GM13976 (cell line): ENCODE measurements around the gene MAML1.
A peak's percentile ranks its signal among the peaks of the same experiment; 100 is the strongest.

Experiments
- DNase-seq: peaks from one replicate; pipeline ENCODE4 v3.0.0; 2012; ENCODE audit warnings: low spot score
- in situ Hi-C: fragments of 300-500 bp; cut with MboI; formaldehyde crosslinking; loops from one replicate; pipeline ENCODE4 v1.12.0; 2022; ENCODE audit warnings: low sequenced_read_pairs, mixed read lengths, inconsistent platforms; ENCODE audit not compliant: unreplicated experiment
- TF ChIP-seq, protein P1 (sequence below): IDR thresholded peaks from 2 replicates; pipeline ENCODE4 v1.5.1; 2012; ENCODE audit warnings: borderline replicate concordance, mild to moderate bottlenecking; ENCODE audit not compliant: insufficient read depth; ENCODE audit errors: extremely low read depth, missing control alignments, control extremely low read depth

MAML1 gene

DNA sequence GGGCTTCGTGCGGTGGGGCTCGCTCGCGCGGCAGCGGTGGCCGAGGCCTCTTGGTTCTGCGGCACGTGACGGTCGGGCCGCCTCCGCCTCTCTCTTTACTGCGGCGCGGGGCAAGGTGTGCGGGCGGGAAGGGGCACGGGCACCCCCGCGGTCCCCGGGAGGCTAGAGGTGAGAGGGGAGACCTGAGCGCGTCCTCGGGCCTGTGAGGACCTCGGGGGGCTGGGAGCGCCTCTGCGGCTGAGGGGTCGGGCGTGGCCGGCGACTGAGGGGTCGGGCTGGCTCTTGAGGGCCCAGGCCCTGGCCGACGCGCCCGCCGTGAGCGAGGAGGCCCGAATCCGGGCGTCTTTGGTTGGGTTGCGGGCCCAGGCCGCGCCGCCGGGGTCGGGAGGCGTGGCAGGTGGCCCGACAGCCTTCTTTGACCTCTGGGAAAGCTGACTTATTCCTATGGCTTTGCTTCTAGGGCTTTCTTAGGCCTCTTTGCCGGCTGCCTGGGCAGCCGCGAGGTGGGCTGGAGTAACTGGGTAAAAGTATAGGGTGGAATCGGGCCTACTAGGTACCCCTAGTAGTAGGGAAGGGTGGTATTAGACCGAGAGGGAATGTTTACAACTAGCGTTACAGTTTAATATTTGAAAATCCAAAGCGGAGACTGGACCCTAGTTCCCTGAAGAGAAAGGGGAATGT is 33.5 kb upstream of the MAML1 start, which contains the start of gene CANX:
Gene CANX, plus strand, starts transcription at position 33 of the 681 bp plus-strand sequence. CDS start 6,715 bp downstream, outside the sequence.
- TF ChIP-seq, protein P1, sequence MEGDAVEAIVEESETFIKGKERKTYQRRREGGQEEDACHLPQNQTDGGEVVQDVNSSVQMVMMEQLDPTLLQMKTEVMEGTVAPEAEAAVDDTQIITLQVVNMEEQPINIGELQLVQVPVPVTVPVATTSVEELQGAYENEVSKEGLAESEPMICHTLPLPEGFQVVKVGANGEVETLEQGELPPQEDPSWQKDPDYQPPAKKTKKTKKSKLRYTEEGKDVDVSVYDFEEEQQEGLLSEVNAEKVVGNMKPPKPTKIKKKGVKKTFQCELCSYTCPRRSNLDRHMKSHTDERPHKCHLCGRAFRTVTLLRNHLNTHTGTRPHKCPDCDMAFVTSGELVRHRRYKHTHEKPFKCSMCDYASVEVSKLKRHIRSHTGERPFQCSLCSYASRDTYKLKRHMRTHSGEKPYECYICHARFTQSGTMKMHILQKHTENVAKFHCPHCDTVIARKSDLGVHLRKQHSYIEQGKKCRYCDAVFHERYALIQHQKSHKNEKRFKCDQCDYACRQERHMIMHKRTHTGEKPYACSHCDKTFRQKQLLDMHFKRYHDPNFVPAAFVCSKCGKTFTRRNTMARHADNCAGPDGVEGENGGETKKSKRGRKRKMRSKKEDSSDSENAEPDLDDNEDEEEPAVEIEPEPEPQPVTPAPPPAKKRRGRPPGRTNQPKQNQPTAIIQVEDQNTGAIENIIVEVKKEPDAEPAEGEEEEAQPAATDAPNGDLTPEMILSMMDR: no peak
- in situ Hi-C loops: no loop called here
- no peak for DNase-seq

DNA sequence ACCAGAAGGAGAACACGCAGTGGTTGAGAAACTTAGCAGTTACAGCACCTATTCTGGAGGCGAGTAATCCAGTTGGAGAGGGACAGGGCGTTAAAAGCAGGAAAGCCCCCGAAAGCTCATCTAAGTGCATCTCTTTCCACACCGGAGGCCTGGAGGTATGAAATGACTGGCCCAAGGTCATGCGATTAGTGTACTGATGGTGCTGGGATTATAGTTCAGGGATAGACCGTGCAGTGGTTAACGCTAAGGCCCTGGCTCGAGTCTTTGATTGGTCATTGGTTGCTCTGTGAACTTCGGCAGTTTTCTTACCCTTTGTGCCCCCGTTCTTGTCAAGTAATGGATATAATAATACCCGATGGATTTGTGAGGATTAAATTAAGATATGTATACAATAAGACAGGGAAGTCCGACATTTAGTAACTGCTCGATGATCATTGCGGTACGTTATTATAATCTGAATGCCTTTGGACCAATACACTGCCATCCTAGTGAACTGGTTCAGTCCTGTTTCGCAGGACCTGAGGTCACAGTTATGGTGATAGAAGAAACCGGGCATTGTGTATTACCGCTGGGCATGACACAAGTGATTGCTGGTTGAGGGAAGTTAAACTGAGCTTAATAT is 32.9 kb upstream of the MAML1 start:
- TF ChIP-seq, protein P1: no peak
- in situ Hi-C loops: no loop called here
- peak; percentile 51 for DNase-seq

DNA sequence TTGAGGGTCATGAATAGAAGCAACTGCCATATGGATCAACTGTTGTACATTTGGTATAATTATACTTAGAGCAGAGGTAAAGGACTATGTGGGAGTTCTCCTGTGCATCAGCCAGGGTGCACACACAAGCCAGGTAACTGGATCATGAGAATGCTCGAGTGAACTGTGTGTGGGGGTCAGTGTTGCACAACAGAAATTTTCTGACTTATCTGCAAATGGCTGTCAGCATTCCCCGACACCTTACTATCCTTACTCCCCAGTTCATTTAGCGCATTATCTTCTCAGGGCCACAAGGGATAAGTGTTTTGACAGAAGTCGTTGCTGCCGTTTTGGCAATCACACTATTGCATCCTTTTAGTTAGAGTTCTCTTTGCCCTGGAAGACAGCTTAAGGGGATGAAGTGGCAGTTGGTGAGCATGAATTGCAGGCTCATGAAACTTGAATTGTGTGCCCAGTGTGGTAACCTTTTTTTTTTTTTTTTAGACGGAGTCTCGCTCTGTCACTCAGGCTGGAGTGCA is 32.2 kb upstream of the MAML1 start:
- no peak for DNase-seq
- in situ Hi-C loops: no loop called here
- TF ChIP-seq, protein P1: no peak

DNA sequence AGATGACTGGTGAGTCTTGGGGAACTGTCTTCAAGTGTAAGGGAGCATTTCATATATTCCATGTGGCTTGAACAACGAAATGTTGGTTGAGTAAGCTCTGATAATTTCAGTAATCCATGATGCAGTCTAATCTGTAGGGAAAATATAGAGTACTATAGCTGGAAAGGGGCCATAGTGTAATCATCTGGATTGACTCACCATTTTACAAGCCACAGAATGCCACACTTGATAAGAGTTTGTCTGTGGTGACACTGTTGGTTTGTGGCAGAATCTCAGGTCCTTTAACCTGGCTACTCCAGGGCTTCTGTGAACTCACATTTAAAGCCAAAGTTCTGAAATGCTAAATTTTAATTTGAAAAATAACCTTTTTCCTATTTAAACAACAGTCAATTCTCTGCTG is 16.3 kb upstream of the MAML1 start:
- TF ChIP-seq, protein P1: no peak
- in situ Hi-C loops: no loop called here
- no peak for DNase-seq

DNA sequence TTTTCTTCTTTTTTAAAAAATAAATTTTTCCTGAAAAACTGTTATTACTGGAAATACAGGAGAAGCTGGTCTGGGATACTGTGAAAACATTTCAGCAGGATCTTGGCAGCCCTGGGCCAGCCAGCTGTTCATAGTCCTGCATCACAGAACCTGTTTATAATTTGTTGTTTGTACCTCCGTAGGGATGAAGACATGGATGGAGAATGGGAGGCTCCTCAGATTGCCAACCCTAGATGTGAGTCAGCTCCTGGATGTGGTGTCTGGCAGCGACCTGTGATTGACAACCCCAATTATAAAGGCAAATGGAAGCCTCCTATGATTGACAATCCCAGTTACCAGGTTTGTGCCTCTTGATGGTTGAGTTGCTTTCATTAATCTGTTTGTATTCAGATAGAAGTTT is 12.4 kb upstream of the MAML1 start:
- in situ Hi-C loops: no loop called here
- no peak for DNase-seq
- TF ChIP-seq, protein P1: no peak

DNA sequence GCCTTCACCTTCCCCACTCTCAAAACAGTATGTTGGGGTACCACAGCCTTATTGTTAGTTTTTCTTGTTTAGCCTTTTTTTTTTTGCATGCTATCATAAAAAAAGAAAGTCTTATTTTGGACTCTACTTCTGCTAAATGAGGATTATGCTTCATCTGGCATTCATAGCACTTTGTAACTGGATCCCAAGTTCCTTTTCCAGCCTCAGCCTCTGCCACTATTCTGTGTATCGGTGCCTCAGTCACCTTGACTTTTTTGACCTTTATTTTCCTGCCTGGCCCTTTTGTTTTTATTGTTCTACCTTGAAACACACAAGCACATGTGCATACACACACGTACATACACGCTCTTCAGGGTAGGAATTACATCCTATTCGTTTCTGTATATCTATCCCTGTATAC is 8.5 kb upstream of the MAML1 start:
- in situ Hi-C loops: no loop called here
- DNase-seq: no peak
- TF ChIP-seq, protein P1: no peak
